DND-41 (cell line): ENCODE results near the gene PDE6B.

ENCODE experiments used
- ATAC-seq: fragments of 200-7000 bp; cut with Tn5 transposase; 3 replicates; pipeline ENCODE4 v1.9.1; 2021; ENCODE audit warnings: low read depth; ENCODE audit not compliant: insufficient read depth
- DNase-seq: peaks from one replicate; pipeline ENCODE4 v3.0.0-alpha.2; 2020
- H2AFZ ChIP-seq: 2 replicates; pipeline ENCODE4 v1.6.0; 2012; ENCODE audit warnings: low read depth, low read length
- H3K27ac ChIP-seq: 2 replicates; pipeline ENCODE4 v1.5.1; 2012; ENCODE audit warnings: low read length, inconsistent platforms
- H3K27me3 ChIP-seq: fragments of 200-600 bp; sonication (generic); 2 replicates; pipeline ENCODE4 v1.6.0; 2012; ENCODE audit warnings: low read length, mild to moderate bottlenecking, inconsistent platforms; ENCODE audit not compliant: insufficient read depth, poor library complexity
- H3K36me3 ChIP-seq: 2 replicates; pipeline ENCODE4 v1.5.1; 2012; ENCODE audit warnings: low read length, inconsistent platforms; ENCODE audit not compliant: insufficient read depth
- H3K4me1 ChIP-seq: 2 replicates; pipeline ENCODE4 v1.5.1; 2012; ENCODE audit warnings: mild to moderate bottlenecking, low read length; ENCODE audit not compliant: insufficient read depth
- H3K4me2 ChIP-seq: 2 replicates; pipeline ENCODE4 v1.6.0; 2012; ENCODE audit warnings: mild to moderate bottlenecking, moderate library complexity, low read length, inconsistent platforms; ENCODE audit not compliant: insufficient read depth
- H3K4me3 ChIP-seq, 2 experiments: fragments of 200-600 bp in 1 of 2; shearing (Covaris generic) in 1 of 2; 2 replicates each; pipeline ENCODE4 v1.5.1; 2012 to 2016; ENCODE audit warnings: inconsistent platforms in 2 of 2, low read length in 2 of 2, mild to moderate bottlenecking in 2 of 2, low read depth in 1 of 2, moderate library complexity in 1 of 2
- H3K79me2 ChIP-seq: 2 replicates; pipeline ENCODE4 v1.6.0; 2012; ENCODE audit warnings: low read length, inconsistent platforms; ENCODE audit not compliant: insufficient read depth
- H3K9ac ChIP-seq: 2 replicates; pipeline ENCODE4 v1.6.0; 2012; ENCODE audit warnings: low read depth, mild to moderate bottlenecking, inconsistent platforms, low read length, moderate library complexity
- H3K9me3 ChIP-seq: 2 replicates; pipeline ENCODE4 v1.5.1; 2012; ENCODE audit warnings: low read length, moderate library complexity, mild to moderate bottlenecking, inconsistent platforms; ENCODE audit not compliant: insufficient read depth, severe bottlenecking
- H4K20me1 ChIP-seq: 2 replicates; pipeline ENCODE4 v1.6.0; 2012; ENCODE audit warnings: low read length; ENCODE audit not compliant: insufficient read depth
- CTCF ChIP-seq: IDR thresholded peaks from 2 replicates; pipeline ENCODE4 v1.5.1; 2012; ENCODE audit warnings: borderline replicate concordance, low read length, moderate library complexity, mild to moderate bottlenecking; ENCODE audit not compliant: poor library complexity, severe bottlenecking; ENCODE audit errors: extremely low read depth
- EZH2 ChIP-seq: IDR thresholded peaks from 3 replicates; pipeline ENCODE4 v1.6.1; 2012; ENCODE audit warnings: borderline replicate concordance, low read depth, mild to moderate bottlenecking, moderate library complexity, low read length, inconsistent platforms; ENCODE audit not compliant: severe bottlenecking

PDE6B gene

DNA sequence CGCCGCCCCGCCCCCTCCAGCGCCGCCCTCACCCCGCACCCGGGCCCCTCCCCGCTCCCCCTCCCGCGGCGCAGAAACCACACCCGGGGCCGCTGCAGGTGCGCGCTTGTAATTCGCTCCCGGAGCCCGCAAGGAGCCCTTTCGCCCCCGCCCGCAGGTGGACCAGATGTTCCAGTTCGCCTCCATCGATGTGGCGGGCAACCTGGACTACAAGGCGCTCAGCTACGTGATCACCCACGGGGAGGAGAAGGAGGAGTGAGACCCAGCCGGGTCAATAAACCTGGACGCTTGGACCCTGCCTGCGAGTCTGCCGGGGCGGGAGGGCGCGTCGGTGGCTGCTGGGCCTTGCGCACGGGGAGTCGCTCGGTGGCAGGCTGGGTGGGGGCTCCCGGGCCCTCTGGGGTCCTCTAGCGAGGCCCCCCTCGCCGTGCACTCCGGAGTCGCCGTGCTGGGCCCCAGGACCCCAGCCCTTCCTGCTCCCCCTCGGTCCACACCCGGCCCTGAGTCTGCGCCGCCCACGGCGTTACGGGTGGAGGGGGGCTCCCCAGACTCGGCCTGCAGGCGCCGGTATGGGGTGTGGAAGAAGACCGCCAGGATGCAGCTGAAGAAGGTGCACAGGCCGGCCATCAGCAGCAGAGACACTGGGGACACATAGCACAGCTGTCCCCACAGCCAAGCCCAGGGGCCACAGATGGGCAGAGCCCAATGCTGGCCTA lies 56.5 kb downstream of the PDE6B start:
- Histone ChIP-seq H2AFZ (no peak overlapping the region), H3K27me3 (no peaks in the 10 kb centered on the region), H3K79me2 (no peaks in the 10 kb centered on the region), H3K36me3 (no peaks in the 10 kb centered on the region), H3K4me3 (peak overlapping the region in 1 of 2 experiments; percentile 30; a peak in 1 of 4 replicates), H3K9ac (no peak overlapping the region), H4K20me1 (peaks cover 21% of the 10 kb centered on the region), H3K4me1 (peaks cover 24% of the 10 kb centered on the region), H3K9me3 (no peaks in the 10 kb centered on the region), H3K4me2 (peak overlapping the region; percentile 60), H3K27ac (no peak overlapping the region)
- no peak for TF ChIP-seq CTCF
- TF ChIP-seq EZH2 = no peak
- ATAC-seq (peak; percentile 55), DNase-seq (peak; percentile 82)

- Histone ChIP-seq H3K4me1 (peaks cover 24% of the 10 kb centered on the region), H3K4me3 (no peak overlapping the region)
- DNase-seq = no peak
These were observed 57.3 kb downstream of the PDE6B start for GRCh38 chr4:682490-683172.

GRCh38 chr4:683247-683897 lies 58.0 kb downstream of the PDE6B start:
- Histone ChIP-seq H3K4me2 (no peak overlapping the region), H3K4me1 (peaks cover 24% of the 10 kb centered on the region), H3K9ac (no peak overlapping the region), H3K4me3 (no peak overlapping the region), H3K27me3 (no peaks in the 10 kb centered on the region), H3K36me3 (no peaks in the 10 kb centered on the region), H4K20me1 (peaks cover 21% of the 10 kb centered on the region), H3K79me2 (no peaks in the 10 kb centered on the region), H3K27ac (no peak overlapping the region), H3K9me3 (no peaks in the 10 kb centered on the region), H2AFZ (no peak overlapping the region)
- DNase-seq (no peak), ATAC-seq (peak; percentile 44)
- TF ChIP-seq EZH2 (no peak), CTCF (no peak)

More at GRCh38 chr4:682490-683172, 57.3 kb downstream of the PDE6B start:
- Histone ChIP-seq H3K27me3 (no peaks in the 10 kb centered on the region), H2AFZ (no peak overlapping the region), H3K4me2 (no peak overlapping the region), H3K36me3 (no peaks in the 10 kb centered on the region), H3K9me3 (no peaks in the 10 kb centered on the region), H3K27ac (no peak overlapping the region), H3K9ac (no peak overlapping the region), H3K79me2 (no peaks in the 10 kb centered on the region), H4K20me1 (peaks cover 21% of the 10 kb centered on the region)
- TF ChIP-seq EZH2 = no peak
- no peak for TF ChIP-seq CTCF
- ATAC-seq = no peak
